GM12892 (cell line): ENCODE results near the gene ZNF536. TPM values are rescaled to one million over a fixed set of nuclear protein-coding genes. Genes with fewer than 3 reads are reported as not detected.

Experiments used
- DNase-seq: peaks from one replicate; pipeline ENCODE4 v3.0.0; 2011; ENCODE audit not compliant: insufficient read length
- FAIRE-seq: peaks from 2 replicates; lab custom pipeline; 2011; peaks lifted over from hg19 to GRCh38; lab: Jason Lieb, UNC
- POLR2A ChIP-seq: IDR thresholded peaks from 2 replicates; pipeline ENCODE4 v1.6.1; 2011; ENCODE audit warnings: low read depth, low read length, control low read depth
- POLR2AphosphoS5 ChIP-seq: IDR thresholded peaks from 2 replicates; pipeline ENCODE4 v1.6.1; 2011; ENCODE audit warnings: low read depth, low read length, control low read depth
- TAF1 ChIP-seq: IDR thresholded peaks from 2 replicates; pipeline ENCODE4 v1.6.1; 2011; ENCODE audit warnings: low read depth, mild to moderate bottlenecking, control low read depth, low read length, borderline replicate concordance
- polyA plus RNA-seq: library from polyadenylated mRNA; unstranded; fragments of >200 nt; gene quantifications from one replicate; pipeline ENCODE4 v1.2.1, GENCODE V29; 2012; ENCODE audit warnings: missing spikeins, inconsistent platforms; ENCODE audit not compliant: missing spikeins

ZNF536 gene
- not detected for polyA plus RNA-seq

DNA sequence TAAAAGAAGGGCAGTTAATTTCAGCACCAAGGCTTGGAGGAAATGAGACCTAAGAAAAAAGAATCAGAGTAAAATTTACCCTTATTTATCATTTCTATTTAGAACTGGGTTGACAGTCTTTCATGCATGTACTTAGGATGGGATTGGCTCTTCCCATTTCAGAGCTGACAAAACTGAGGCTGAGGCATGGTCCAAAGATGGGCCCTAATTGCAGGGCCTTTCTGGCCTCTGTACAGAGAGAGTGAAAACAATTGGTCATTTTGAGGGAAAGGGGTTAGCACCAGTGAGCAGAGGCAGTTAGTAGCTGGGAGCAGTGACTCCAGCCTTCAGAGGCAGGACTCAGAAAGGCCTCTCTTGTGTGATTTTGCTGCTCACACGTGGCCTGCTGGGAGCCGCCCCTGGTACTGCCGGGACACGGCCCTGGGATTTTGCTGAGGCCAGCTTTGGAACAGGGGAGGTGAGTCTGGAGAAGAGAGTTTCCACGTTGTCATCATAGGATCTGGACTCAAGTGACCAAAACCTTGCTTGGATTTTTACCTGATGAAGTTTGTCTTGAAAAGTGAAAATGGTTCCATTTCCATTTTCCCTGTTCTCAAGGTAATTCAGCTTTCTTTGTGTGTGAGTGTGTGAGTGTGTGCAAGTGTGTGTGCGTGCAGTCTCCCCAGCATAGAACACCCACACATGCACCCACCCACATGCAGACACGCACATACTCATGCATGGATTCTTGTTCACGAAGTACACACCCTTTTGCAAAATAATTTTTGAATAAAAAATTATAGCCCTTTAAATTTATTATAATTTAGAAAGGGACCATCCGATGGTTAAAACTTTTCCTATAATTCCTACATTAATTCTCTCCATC is at the start of gene ZNF536:
TSS of gene ZNF536 (plus strand) at position 425 of the 865 bp plus-strand sequence. CDS start 71,179 bp downstream, outside the sequence.
- no peak for TF ChIP-seq TAF1
- no peak for TF ChIP-seq POLR2A
- TF ChIP-seq POLR2AphosphoS5: no peak
- no peak for FAIRE-seq

DNA sequence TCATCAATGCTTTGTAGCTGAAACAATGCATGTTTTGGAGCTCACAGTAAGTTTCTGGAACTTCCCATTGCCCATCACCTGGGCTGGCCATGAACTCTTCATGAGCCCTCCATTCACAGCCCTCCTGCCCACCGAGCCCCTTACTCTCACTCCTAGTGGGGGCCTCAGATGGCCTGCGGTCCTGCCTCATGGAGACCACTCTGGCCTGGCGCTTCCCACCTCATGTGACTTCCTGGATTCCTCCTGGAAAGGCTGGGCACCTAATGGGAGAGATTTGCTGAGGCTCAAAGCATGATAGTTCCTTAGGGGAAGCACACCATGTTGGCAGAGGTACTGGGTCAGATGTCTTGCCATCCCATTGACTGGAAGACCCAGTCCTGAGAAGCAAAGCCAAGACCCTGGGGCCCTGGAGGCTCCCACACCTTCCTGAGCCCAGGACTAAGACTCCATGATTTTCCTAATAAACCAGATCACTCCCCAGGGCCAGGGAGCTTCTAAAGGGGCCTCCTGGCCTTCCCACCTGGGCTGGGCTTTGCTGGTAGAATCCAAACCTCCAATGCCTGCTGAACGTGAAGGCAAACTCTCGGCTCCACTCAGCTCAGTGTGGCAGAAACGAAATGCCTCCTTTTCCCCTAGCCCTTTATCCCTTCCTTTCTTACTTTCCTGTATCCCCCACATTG is 49.4 kb upstream of the ZNF536 start:
- DNase-seq (no peak), FAIRE-seq (no peak)
- TF ChIP-seq POLR2A (no peak), POLR2AphosphoS5 (no peak)

More for the DNA sequence above, at the start of gene ZNF536:
- no peak for DNase-seq

DNA sequence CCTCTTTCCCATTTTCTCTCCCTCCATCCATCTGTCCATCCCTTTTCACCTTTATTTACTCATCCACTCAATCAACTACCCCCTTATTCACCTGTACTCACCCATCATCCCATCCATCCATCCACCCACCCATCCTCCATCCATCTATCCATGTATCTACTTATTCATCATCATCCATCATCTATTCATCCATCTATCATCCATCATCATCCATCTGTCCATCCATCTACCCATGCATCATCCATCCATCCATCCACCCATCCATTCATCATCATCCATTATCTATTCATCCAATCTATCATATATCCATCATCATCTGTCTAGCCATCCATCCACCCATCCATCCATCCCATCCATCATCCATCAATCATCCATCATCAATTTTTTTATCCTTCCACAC is 48.3 kb upstream of the ZNF536 start:
- DNase-seq (no peak), FAIRE-seq (no peak)
- TF ChIP-seq TAF1: no peak
- no peak for TF ChIP-seq POLR2A
- no peak for TF ChIP-seq POLR2AphosphoS5

DNA sequence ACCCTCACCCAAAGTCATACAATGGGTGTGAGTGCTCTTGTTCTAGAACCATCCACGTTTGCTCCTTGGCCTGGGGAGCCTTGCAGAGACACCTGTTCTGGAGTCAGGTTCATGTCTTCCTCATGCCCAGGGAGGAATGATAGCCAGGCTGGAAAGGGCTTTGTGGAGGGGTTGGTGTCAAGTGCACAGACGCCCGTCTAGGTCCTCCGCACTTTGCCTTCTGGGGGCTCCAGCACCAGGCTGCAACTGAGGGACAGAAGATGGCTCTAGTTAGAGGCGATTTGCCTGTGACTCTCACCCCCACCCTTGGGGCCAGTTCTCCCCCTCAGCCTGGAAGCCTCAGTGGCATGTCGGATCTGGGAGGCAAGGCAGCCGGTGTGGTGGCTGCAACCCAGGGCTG is 47.2 kb upstream of the ZNF536 start:
- no peak for TF ChIP-seq POLR2A
- no peak for TF ChIP-seq TAF1
- no peak for TF ChIP-seq POLR2AphosphoS5
- FAIRE-seq (no peak), DNase-seq (no peak)

DNA sequence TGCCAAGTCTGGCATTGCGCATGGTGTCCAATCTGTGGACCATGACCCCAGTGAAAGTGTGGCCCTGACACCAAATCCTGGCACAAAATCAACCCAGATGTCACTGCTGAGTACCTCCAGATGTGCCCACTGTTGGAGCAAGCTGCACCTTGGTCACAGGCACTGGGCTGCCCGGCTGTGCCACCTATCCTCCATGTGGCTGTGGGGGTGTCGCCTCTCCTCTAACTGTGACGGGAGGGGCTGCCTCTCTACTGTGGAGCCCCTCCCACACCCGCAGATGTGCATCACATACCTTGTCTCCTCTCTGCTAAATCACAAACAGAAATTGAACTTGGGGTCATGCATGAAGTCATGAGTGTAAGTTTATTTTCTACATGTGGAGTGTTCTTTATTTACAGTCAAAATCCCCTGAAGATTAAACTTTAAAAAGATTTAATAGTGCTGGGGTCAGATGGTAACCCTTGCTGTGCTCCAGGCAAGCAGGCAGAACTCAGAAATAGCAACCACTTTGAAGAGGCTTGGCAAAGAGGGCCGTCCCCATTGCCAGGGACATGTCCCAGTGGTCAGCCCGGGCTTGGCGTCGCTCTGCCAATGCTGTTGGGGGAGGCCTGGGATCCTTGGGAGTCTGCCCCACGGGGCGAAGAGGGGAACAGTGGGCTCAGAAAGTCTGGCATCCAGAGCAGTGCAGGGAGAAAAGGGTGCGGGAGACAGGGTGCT is 46.4 kb upstream of the ZNF536 start:
- DNase-seq (no peak), FAIRE-seq (no peak)
- TF ChIP-seq POLR2A: no peak
- no peak for TF ChIP-seq POLR2AphosphoS5
- TF ChIP-seq TAF1: no peak

DNA sequence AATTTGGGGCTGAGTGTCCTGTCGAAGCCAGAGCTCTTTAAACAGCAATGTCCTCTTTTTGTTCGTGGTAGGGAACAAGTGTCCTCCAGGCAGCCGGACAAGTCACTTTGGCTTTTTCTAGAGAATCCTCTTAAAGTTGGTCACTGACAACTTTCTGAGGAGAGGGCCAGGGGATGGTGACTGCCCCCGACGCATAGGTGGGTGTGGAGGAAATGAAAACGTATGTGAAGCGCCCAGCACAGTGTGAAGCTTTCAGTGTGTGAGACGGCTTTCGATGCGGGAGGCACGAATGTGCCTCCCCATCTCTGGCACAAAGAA is 45.8 kb upstream of the ZNF536 start:
- no peak for TF ChIP-seq POLR2AphosphoS5
- no peak for TF ChIP-seq POLR2A
- no peak for TF ChIP-seq TAF1
- FAIRE-seq (no peak), DNase-seq (no peak)

DNA sequence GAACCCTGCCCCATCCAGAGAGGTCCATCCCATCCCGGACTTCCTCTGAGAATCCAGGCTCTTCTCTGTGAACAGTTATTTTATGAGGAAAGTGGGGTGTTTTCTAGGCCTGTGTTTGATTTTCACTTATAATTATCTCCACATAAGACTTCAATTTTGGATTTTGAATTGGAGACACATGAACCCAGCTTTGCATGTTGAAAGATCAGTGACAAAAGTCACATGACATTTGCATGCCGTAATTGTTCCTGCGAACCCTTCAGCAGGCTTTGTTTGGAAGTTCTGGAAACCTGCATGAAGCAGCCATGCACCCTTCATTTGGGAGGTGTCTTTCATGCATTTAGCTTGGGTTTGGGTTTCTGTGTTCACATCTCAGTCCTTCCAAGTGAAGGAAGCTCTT is 44.9 kb upstream of the ZNF536 start:
- DNase-seq (no peak), FAIRE-seq (no peak)
- no peak for TF ChIP-seq POLR2AphosphoS5
- no peak for TF ChIP-seq POLR2A
- no peak for TF ChIP-seq TAF1

DNA sequence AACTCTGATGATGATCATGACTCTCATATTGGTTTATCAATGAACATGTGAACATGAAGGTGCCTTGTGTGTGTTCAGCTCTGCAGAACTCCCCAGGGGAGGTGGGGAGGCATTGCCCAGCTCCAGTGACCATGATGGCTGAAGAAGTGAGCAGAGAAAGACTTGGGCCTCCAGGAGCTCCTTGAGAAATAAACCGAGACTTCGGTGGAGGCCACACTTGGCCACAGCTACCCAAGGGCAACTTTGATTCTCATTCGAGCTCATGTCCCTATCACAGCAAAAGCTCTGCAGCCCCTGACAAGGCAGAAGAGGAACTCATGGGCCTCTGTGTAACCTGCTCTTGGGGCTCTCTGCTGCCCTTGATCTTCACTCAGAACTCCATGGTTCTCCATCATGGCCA is 44.1 kb upstream of the ZNF536 start:
- no peak for TF ChIP-seq POLR2A
- DNase-seq (no peak), FAIRE-seq (no peak)

DNA sequence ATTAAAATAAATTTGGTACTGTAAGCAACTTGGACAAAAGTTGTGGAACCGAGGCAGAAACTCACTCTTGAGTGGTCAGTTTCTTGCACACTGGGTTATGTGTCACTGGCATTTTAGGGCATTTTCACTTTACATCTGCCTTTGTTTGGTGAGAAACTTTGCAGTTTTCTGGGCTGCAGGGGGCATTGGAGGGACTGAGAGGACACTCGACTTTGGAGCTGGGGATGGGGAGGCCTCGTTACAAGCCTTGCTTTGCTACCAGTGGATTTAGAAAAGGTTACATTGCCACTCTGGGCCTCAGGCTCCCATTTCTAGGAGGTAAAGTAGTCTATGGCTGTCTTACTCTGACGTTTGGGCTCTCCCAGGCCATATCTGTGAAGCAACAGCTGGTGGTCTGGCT is 41.9 kb upstream of the ZNF536 start:
- no peak for TF ChIP-seq POLR2A
- TF ChIP-seq TAF1: no peak
- no peak for TF ChIP-seq POLR2AphosphoS5
- no peak for FAIRE-seq
- no peak for DNase-seq

DNA sequence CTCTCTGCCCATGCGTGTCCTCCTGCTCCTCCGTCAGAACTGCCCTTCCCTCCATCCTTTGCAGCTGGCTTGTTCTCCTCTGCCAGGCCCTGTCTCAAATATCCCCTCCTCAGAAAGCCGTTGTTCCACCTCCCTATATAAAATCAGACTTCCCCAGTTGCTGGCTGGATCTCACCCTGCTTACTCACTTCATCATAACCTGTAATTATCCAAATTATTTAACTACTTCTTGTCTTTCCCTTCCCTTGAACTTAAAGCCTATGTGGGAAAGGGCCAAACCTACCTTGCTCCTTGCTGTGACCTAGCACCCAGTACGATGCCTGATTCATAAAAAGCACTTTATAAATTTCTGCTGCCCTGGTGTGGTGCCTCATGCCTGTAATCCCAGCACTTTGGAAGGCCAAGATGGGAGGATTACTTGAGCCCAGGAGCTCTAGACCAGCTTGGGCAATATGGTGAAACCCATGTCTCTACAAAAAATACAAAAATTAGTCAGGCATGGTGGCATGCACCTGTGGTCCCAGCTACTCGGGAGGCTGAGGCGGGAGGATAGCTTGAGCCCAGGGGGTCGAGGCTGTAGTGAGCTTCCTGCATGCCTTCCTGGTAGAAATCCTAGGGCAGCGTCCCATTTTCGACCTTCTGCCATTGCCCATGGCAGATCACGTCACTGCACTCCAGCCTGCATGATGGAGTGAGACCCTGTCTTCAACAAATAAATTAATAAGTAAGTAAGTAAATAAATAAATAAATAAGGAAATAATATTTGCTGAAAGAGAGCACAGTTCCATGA is 39.5 kb upstream of the ZNF536 start:
- DNase-seq (no peak), FAIRE-seq (no peak)
- no peak for TF ChIP-seq POLR2AphosphoS5
- no peak for TF ChIP-seq POLR2A
- no peak for TF ChIP-seq TAF1
